Measurements from ENCODE around the gene GADD45A.

Gene GADD45A

GRCh38 chr1:67700692-67701410 lies 15.8 kb downstream of the GADD45A start:
- no peak overlapping the region for H3K4me3 ChIP-seq (ENCODE audit: low read depth, low read length)
- no peak; the same call in 1 of the 2 replicates for TF ChIP-seq CTCF (IDR thresholded peaks at IDR 0.05; ENCODE audit: low read depth, low read length)

- H3K4me3 ChIP-seq (ENCODE audit: low read depth, low read length), result no peak overlapping the region
- no peak for TF ChIP-seq CTCF (IDR thresholded peaks at IDR 0.05; ENCODE audit: low read depth, low read length)
Measured at GRCh38 chr1:67701876-67702275, 16.9 kb downstream of the GADD45A start.

GRCh38 chr1:67704351-67704750 lies 19.4 kb downstream of the GADD45A start:
- no peak for TF ChIP-seq CTCF (IDR thresholded peaks at IDR 0.05; ENCODE audit: low read depth, low read length)
- H3K4me3 ChIP-seq (ENCODE audit: low read depth, low read length), result no peak overlapping the region

- no peak overlapping the region for H3K4me3 ChIP-seq (ENCODE audit: low read depth, low read length)
- no peak for TF ChIP-seq CTCF (IDR thresholded peaks at IDR 0.05; ENCODE audit: low read depth, low read length)
Measured at GRCh38 chr1:67705735-67706453, 20.9 kb downstream of the GADD45A start.

GRCh38 chr1:67708606-67709005 lies 23.6 kb downstream of the GADD45A start:
- TF ChIP-seq CTCF (IDR thresholded peaks at IDR 0.05; ENCODE audit: low read depth, low read length), result no peak
- no peak overlapping the region for H3K4me3 ChIP-seq (ENCODE audit: low read depth, low read length)

DNA sequence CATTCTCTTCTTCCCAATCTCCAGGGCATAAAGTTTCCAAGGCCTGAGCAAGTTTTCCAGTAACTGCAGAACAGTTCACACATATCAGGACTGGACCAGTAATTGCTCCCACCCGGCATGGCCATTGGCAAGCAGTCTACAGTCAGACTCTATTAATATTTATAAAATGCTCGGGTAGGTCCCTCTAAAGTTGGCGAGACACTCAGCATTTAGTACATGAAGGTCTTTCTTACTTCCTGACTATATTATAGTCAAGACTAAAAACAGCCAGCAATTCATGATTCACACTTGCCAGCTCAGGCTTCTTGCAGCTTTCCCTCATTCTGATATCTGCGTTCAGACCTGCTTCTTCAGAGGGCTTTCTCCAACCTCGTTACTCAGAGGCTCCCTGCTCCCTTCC lies 25.4 kb downstream of the GADD45A start:
- H3K4me3 ChIP-seq (ENCODE audit: low read depth, low read length), result no peak overlapping the region
- no peak for TF ChIP-seq CTCF (IDR thresholded peaks at IDR 0.05; ENCODE audit: low read depth, low read length)

DNA sequence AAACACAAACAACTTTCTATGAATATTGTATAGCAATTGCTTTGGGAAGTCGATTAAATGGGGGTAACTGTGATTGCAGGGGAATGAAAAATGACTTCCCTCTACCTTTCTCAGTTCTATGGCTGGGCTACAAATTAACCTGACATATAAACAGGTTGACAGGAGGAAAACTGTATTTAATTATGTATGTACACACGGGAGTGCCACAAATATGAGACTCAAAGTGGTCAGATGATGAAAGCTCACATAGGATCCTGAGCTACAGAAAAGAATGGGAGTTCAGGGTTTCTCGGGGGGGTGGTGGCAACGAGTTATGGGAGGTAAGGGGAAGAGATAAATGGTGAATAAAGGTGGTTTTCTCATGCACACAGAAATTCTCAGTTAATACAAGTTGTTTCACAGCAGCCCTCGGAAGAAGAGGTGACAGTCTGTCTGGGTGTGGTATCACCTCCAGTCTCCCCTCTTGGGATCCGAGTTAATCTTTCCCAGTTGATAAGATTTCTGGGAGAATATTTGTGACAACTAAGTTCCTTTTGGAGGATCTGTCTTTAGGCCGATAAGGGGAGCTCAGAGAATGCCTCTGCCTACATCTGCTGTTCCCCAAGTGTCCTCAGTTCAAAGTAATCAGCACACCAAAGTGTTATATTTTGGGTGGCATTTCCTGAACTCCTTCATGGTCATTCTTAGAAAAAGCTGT lies 26.3 kb downstream of the GADD45A start:
- no peak for TF ChIP-seq CTCF (IDR thresholded peaks at IDR 0.05; ENCODE audit: low read depth, low read length)

More for the DNA sequence above, 26.3 kb downstream of the GADD45A start:
- no peak overlapping the region for H3K4me3 ChIP-seq (ENCODE audit: low read depth, low read length)

All from WI38 (cell line).